ENCODE measurements around the gene ATXN1. TPM values are rescaled to one million over a fixed set of nuclear protein-coding genes. Genes with fewer than 3 reads are reported as not detected.
"Not testable (repeated sequence)": the region's sequence is repeated elsewhere in the genome, so short reads cannot be mapped to it uniquely, and the experiment has no call there.

The ATXN1 gene
- polyA plus RNA-seq, 2 of the 4 experiments (the other 2 are of a cell fraction), result 2.9 to 8.3 TPM

DNA sequence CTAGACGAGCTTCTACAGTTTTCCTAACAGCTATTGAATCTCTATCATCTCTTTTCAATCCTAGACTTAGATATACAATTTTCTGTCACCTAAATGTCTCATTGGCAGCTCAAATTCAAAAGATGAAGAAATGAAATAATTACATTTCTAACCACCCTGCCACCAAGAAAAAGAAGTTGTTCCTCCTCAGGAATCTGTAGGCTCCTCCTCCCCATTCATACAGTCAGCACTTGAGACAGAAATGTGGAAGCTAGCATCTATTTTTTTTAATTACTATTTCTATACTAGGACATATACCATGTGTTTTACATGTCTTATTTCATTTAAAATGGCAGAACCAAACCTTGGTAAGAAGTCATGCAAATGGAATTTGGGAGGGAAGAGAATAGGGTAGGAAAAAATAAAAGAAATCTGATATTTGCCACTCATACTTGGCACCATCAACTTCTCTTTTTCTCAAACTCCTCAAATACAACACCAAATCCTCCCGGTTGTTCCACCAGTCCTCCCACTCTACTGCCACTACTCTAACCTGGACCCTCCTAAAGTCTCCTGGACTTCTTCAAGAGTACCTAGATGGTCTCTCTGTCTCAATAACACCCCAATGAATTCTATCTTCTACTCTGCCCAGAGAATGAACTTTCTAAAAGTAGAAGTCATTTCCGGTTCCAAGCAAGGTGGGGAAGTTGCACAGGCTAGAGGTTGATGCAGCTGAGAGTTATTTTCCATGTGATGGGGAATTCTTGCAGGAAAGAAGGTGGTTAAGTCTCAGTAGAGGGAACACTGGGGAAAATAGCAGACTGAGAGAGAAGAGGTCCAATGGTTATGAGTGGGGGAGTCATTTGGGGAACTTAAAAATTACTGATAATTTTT, 54.1 kb downstream of the ATXN1 start:
- H3K4me1 ChIP-seq, result peaks cover 32% of the 10 kb centered on the region
- H3K9me3 ChIP-seq, result no peaks in the 10 kb centered on the region
- FAIRE-seq (no peak), DNase-seq (ENCODE audit: low read depth in 1 of 2, low spot score in 1 of 2) (no peak), ATAC-seq (no peak)
- 88% methylated on average over 3 of the region's 3 CpGs for WGBS (ENCODE audit: missing lambda C conversion rate)
- 0 out of 6 replicates have a peak overlapping the region, but pooled peaks of 1 of the 2 experiments have one; percentile 28 for H3K27ac ChIP-seq
- ChIA-PET POLR2A (no interaction called here), CTCF (no interaction called here)
- no peak overlapping the region for H3K4me2 ChIP-seq
- no peak overlapping the region for H3K4me3 ChIP-seq
- TF ChIP-seq CHD4 (IDR thresholded peaks at IDR 0.05; ENCODE audit: borderline replicate concordance) (no peak), SMC3 (IDR thresholded peaks at IDR 0.05) (no peak), HOXA7 (CRISPR knock-in tag; IDR thresholded peaks at IDR 0.05) (no peak), KDM1A (IDR thresholded peaks at IDR 0.05; ENCODE audit: low read depth) (no peak), HES2 (IDR thresholded peaks at IDR 0.05) (no peak), CBX8 (IDR thresholded peaks at IDR 0.05) (no peak), JUN (IDR thresholded peaks at IDR 0.05) (no peak), HOXB13 (CRISPR knock-in tag; IDR thresholded peaks at IDR 0.05; ENCODE audit: low read depth) (no peak), KDM5A (IDR thresholded peaks at IDR 0.05) (no peak), FOSB (CRISPR knock-in tag; IDR thresholded peaks at IDR 0.05) (no peak), JUNB (IDR thresholded peaks at IDR 0.05) (no peak), POLR2A (IDR thresholded peaks at IDR 0.05; ENCODE audit: low read length) (no peak)
- TF ChIP-seq, protein P1, sequence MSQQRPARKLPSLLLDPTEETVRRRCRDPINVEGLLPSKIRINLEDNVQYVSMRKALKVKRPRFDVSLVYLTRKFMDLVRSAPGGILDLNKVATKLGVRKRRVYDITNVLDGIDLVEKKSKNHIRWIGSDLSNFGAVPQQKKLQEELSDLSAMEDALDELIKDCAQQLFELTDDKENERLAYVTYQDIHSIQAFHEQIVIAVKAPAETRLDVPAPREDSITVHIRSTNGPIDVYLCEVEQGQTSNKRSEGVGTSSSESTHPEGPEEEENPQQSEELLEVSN (IDR thresholded peaks at IDR 0.05; ENCODE audit: borderline replicate concordance, low read depth), result no peak
- TF ChIP-seq, protein P2, sequence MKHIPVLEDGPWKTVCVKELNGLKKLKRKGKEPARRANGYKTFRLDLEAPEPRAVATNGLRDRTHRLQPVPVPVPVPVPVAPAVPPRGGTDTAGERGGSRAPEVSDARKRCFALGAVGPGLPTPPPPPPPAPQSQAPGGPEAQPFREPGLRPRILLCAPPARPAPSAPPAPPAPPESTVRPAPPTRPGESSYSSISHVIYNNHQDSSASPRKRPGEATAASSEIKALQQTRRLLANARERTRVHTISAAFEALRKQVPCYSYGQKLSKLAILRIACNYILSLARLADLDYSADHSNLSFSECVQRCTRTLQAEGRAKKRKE (CRISPR knock-in tag; IDR thresholded peaks at IDR 0.05; ENCODE audit: low read depth), result no peak
- TF ChIP-seq, protein P3, sequence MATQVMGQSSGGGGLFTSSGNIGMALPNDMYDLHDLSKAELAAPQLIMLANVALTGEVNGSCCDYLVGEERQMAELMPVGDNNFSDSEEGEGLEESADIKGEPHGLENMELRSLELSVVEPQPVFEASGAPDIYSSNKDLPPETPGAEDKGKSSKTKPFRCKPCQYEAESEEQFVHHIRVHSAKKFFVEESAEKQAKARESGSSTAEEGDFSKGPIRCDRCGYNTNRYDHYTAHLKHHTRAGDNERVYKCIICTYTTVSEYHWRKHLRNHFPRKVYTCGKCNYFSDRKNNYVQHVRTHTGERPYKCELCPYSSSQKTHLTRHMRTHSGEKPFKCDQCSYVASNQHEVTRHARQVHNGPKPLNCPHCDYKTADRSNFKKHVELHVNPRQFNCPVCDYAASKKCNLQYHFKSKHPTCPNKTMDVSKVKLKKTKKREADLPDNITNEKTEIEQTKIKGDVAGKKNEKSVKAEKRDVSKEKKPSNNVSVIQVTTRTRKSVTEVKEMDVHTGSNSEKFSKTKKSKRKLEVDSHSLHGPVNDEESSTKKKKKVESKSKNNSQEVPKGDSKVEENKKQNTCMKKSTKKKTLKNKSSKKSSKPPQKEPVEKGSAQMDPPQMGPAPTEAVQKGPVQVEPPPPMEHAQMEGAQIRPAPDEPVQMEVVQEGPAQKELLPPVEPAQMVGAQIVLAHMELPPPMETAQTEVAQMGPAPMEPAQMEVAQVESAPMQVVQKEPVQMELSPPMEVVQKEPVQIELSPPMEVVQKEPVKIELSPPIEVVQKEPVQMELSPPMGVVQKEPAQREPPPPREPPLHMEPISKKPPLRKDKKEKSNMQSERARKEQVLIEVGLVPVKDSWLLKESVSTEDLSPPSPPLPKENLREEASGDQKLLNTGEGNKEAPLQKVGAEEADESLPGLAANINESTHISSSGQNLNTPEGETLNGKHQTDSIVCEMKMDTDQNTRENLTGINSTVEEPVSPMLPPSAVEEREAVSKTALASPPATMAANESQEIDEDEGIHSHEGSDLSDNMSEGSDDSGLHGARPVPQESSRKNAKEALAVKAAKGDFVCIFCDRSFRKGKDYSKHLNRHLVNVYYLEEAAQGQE (IDR thresholded peaks at IDR 0.05), result no peak

- H3K4me2 ChIP-seq; POLR2A ChIA-PET; FAIRE-seq; H3K4me3 ChIP-seq; DNase-seq (ENCODE audit: low read depth in 1 of 2, low spot score in 1 of 2); H3K9me3 ChIP-seq; H3K27ac ChIP-seq; CTCF ChIA-PET; ATAC-seq: not testable (repeated sequence)
- WGBS (ENCODE audit: missing lambda C conversion rate), result 94% methylated on average over 7 of the region's 7 CpGs
- H3K4me1 ChIP-seq, result peaks cover 26% of the 10 kb centered on the region
Observed at GRCh38 chr6:16706491-16706890, 54.8 kb downstream of the ATXN1 start.

GRCh38 chr6:16706029-16706428, 55.2 kb downstream of the ATXN1 start:
- no peak for DNase-seq (ENCODE audit: low read depth in 1 of 2, low spot score in 1 of 2)
- ChIA-PET CTCF (no interaction called here), POLR2A (no interaction called here)
- no peak for FAIRE-seq
- H3K27ac ChIP-seq, result no peak overlapping the region
- H3K4me3 ChIP-seq, result no peak overlapping the region
- ATAC-seq, result no peak
- H3K9me3 ChIP-seq, result no peaks in the 10 kb centered on the region
- H3K4me1 ChIP-seq, result peaks cover 21% of the 10 kb centered on the region
- H3K4me2 ChIP-seq, result no peak overlapping the region
- TF ChIP-seq KDM5A (IDR thresholded peaks at IDR 0.05) (no peak), ZC3H11A (IDR thresholded peaks at IDR 0.05) (no peak), GATA3 (IDR thresholded peaks at IDR 0.05; ENCODE audit: borderline replicate concordance) (no peak), RARB (CRISPR knock-in tag; IDR thresholded peaks at IDR 0.05) (no peak), RFX5 (IDR thresholded peaks at IDR 0.05) (no peak), CBX2 (IDR thresholded peaks at IDR 0.05; ENCODE audit: borderline replicate concordance, low read depth) (no peak), JUNB (IDR thresholded peaks at IDR 0.05) (no peak)
- 91% methylated on average over 4 of the region's 4 CpGs for WGBS (ENCODE audit: missing lambda C conversion rate)
